Transverse colon (tissue), 4 donors: ENCODE measurements around the gene HOXA4. TPM values are rescaled to one million over a fixed set of nuclear protein-coding genes. Genes with fewer than 3 reads are reported as not detected.

Experiments
- DNase-seq: peaks from one replicate; pipeline ENCODE4 v3.0.0-alpha.2; 2019
- H3K27ac ChIP-seq, 4 donors: fragments of 200-600 bp; sonication (generic); 2 replicates each; pipeline ENCODE4 v1.5.1; 2016 to 2018; ENCODE audit warnings: inconsistent platforms in 4 of 4
- H3K27me3 ChIP-seq: fragments of 200-600 bp; sonication (generic); 2 replicates; pipeline ENCODE4 v1.5.1; 2017; ENCODE audit warnings: inconsistent platforms
- H3K36me3 ChIP-seq, 4 donors: fragments of 200-600 bp; sonication (generic); 2 replicates each; pipeline ENCODE4 v1.5.1; 2017 to 2019; ENCODE audit warnings: inconsistent platforms in 4 of 4
- H3K4me1 ChIP-seq, 4 donors: fragments of 200-600 bp; sonication (generic); 2 replicates each; pipeline ENCODE4 v1.5.1; 2017 to 2020; ENCODE audit warnings: inconsistent platforms in 4 of 4
- H3K4me3 ChIP-seq, 4 donors: fragments of 200-600 bp; sonication (generic); 1 replicate in 1 of 4; 2 replicates in 3 of 4; pipeline versions ENCODE4 v1.5.1 to v1.6.1; 2017 to 2019; ENCODE audit warnings: inconsistent platforms in 4 of 4
- H3K9me3 ChIP-seq, 2 donors: fragments of 200-600 bp; sonication (generic); 2 replicates each; pipeline ENCODE4 v1.5.1; 2017 to 2019; ENCODE audit warnings: inconsistent platforms in 2 of 2
- CTCF ChIP-seq, 5 experiments: fragments of 200-600 bp in 3 of 5; fragments of 450-650 bp in 2 of 5; sonication (generic) in 3 of 5; IDR thresholded peaks; 1 replicate in 2 of 5; 2 replicates in 3 of 5; pipeline ENCODE4 v1.5.1; 2016 to 2017; ENCODE audit warnings: antibody characterized with exemption in 5 of 5, inconsistent platforms in 3 of 5, mild to moderate bottlenecking in 2 of 5, moderate library complexity in 1 of 5
- EP300 ChIP-seq: sonication (generic); formaldehyde crosslinking; IDR thresholded peaks from one replicate; pipeline ENCODE4 v1.6.1; 2017; ENCODE audit warnings: antibody characterized with exemption, low read depth
- POLR2A ChIP-seq: fragments of 450-650 bp; IDR thresholded peaks from one replicate; pipeline ENCODE4 v1.6.1; 2016; ENCODE audit warnings: antibody characterized with exemption, mild to moderate bottlenecking, moderate library complexity
- POLR2AphosphoS5 ChIP-seq, 3 donors: sonication (generic); formaldehyde crosslinking; IDR thresholded peaks; one replicate each; pipeline ENCODE4 v1.6.1; 2016; ENCODE audit warnings: antibody characterized with exemption in 3 of 3
- WGBS, 2 donors: methylation state at CpG; one replicate each; pipeline ENCODE4 v1.1.5; 2018; ENCODE audit warnings: low coverage in 1 of 2; 5-methylcytosine and 5-hydroxymethylcytosine counted together
- in situ Hi-C, 4 donors: fragments of 200-750 bp; cut with MboI; loops; one replicate each; pipeline versions ENCODE4 v1.15.0 to v1.15.1; 2017; ENCODE audit warnings: low sequenced_read_pairs in 3 of 4, low pct_ligation_motif_present in 1 of 4, low pct_unique_long_range_greater_than_20kb in 1 of 4
- intact Hi-C: fragments of 100-400 bp; cut with DNase I; formaldehyde crosslinking; loops from one replicate; pipeline ENCODE4 v1.15.1; 2023; ENCODE audit warnings: low total_unique reads
- total RNA-seq, 4 donors: library from RNA; depleted of rRNA; stranded (reverse); fragments of >200 nt; gene quantifications; one replicate each; pipeline ENCODE4 v1.1.0, GENCODE V29; 2016

The HOXA4 gene
- total RNA-seq, 4 donors from 2014 or later = 3.5 to 42.4 (median 10.6) TPM

- peak overlapping the region; percentile 90 to 96 (median 92) for H3K27ac ChIP-seq
- peak; percentile 52 for DNase-seq
- 0% methylated on average over 2 to 39 of the region's 41 CpGs for WGBS, 2 donors
- no peaks in the 10 kb centered on the region for H3K27me3 ChIP-seq
- H3K4me3 ChIP-seq = peak overlapping the region; percentile 57 to 97 (median 64)
- no peak for TF ChIP-seq POLR2A
- TF ChIP-seq POLR2AphosphoS5 (IDR thresholded peaks at IDR 0.05) = peak; percentile 20 to 68 (median 44)
- TF ChIP-seq CTCF (IDR thresholded peaks at IDR 0.05) = no peak
- no peak for TF ChIP-seq EP300
- peaks cover 19 to 49% (median 43%) of the 10 kb centered on the region in 4 donors for H3K4me1 ChIP-seq
- no peaks in the 10 kb centered on the region for H3K36me3 ChIP-seq
- intact Hi-C loops (loop anchor here (10.0 kb wide), 1 partner anchor 242 kb away; no protein-coding TSS in a partner anchor), in situ Hi-C loops (loop anchor here in 1 of 4 donors (10.0 kb wide), 1 partner anchor 242 kb away; no protein-coding TSS in a partner anchor)
- H3K9me3 ChIP-seq = no peaks in the 10 kb centered on the region
Measured at GRCh38 chr7:27096768-27097514, 33.6 kb downstream of the HOXA4 start.

GRCh38 chr7:27095897-27096767, 34.4 kb downstream of the HOXA4 start, which contains the start of gene HOXA1:
Gene HOXA1 (minus strand): TSS chr7:27096000. CDS start chr7:27095912, 88 bp downstream.
- no peaks in the 10 kb centered on the region for H3K27me3 ChIP-seq
- TF ChIP-seq EP300 = no peak
- TF ChIP-seq POLR2A = peak; percentile 92
- TF ChIP-seq POLR2AphosphoS5 (IDR thresholded peaks at IDR 0.05) = peak; percentile 89 to 94 (median 94)
- TF ChIP-seq CTCF (IDR thresholded peaks at IDR 0.05) = no peak
- DNase-seq = peak; percentile 90
- WGBS, 2 donors = 0 to 1% methylated on average over 5 to 67 of the region's 68 CpGs
- no peaks in the 10 kb centered on the region for H3K9me3 ChIP-seq
- peaks cover 19 to 46% (median 41%) of the 10 kb centered on the region in 4 donors for H3K4me1 ChIP-seq
- H3K36me3 ChIP-seq = no peaks in the 10 kb centered on the region
- peak within 1 kb of the TSS; percentile 90 to 96 (median 92) for H3K27ac ChIP-seq
- H3K4me3 ChIP-seq = peak within 1 kb of the TSS; percentile 57 to 97 (median 64)
- intact Hi-C loops = loop anchor here (10.0 kb wide), 1 partner anchor 241 kb away; no protein-coding TSS in a partner anchor
- in situ Hi-C loops = loop anchor here in 1 of 4 donors (10.0 kb wide), 1 partner anchor 241 kb away; no protein-coding TSS in a partner anchor

GRCh38 chr7:27095050-27095896, 35.3 kb downstream of the HOXA4 start:
- in situ Hi-C loops = loop anchor here in 1 of 4 donors (10.0 kb wide), 1 partner anchor 240 kb away; no protein-coding TSS in a partner anchor
- intact Hi-C loops = loop anchor here (10.0 kb wide), 1 partner anchor 240 kb away; no protein-coding TSS in a partner anchor
- H3K27me3 ChIP-seq = peaks cover 7% of the 10 kb centered on the region
- no peak for DNase-seq
- H3K4me1 ChIP-seq = peaks cover 19 to 39% (median 33%) of the 10 kb centered on the region in 4 donors
- no peaks in the 10 kb centered on the region for H3K9me3 ChIP-seq
- peak overlapping the region; percentile 90 to 96 (median 92) for H3K27ac ChIP-seq
- peak overlapping the region; percentile 12 to 97 (median 64) for H3K4me3 ChIP-seq
- TF ChIP-seq POLR2A (no peak), POLR2AphosphoS5 (IDR thresholded peaks at IDR 0.05) (no peak), EP300 (no peak), CTCF (IDR thresholded peaks at IDR 0.05) (no peak)
- no peaks in the 10 kb centered on the region for H3K36me3 ChIP-seq
- 27 to 91% methylated on average over 4 to 30 of the region's 33 CpGs for WGBS, 2 donors
